ENCODE measurements around the gene MPZL1. TPM values are rescaled to one million over a fixed set of nuclear protein-coding genes. Genes with fewer than 3 reads are reported as not detected.

The MPZL1 gene
- total and polyA plus RNA-seq, 2 of the 13 experiments (the other 11 are each of a cell fraction or from before 2014, with no cell fraction given): 38.0 to 68.7 TPM

- TF ChIP-seq ZUFSP (CRISPR knock-in tag; IDR thresholded peaks at IDR 0.05; ENCODE audit: borderline replicate concordance) (no peak), ZNF609 (CRISPR knock-in tag; IDR thresholded peaks at IDR 0.05; ENCODE audit: borderline replicate concordance) (peak; percentile 72; the same call in 1 of the 2 replicates), SIN3A (IDR thresholded peaks at IDR 0.05; ENCODE audit: borderline replicate concordance, low read depth, low read length) (no peak; the same call in 1 of the 2 replicates), ZNF772 (CRISPR knock-in tag; IDR thresholded peaks at IDR 0.05) (no peak), ZNF652 (CRISPR knock-in tag; IDR thresholded peaks at IDR 0.05; ENCODE audit: borderline replicate concordance, low read depth) (no peak), KMT2B (CRISPR knock-in tag; IDR thresholded peaks at IDR 0.05) (peak; percentile 95), HOXA7 (CRISPR knock-in tag; IDR thresholded peaks at IDR 0.05) (peak; percentile 40; the same call in 1 of the 2 replicates), ERF (CRISPR knock-in tag; IDR thresholded peaks at IDR 0.05) (peak; percentile 86), STAT5B (CRISPR knock-in tag; IDR thresholded peaks at IDR 0.05) (peak; percentile 88), SP1 (IDR thresholded peaks at IDR 0.05) (no peak), SP1 (CRISPR knock-in tag; IDR thresholded peaks at IDR 0.05) (no peak; the same call in 1 of the 2 replicates), FOXK2 (IDR thresholded peaks at IDR 0.05) (no peak)
- TF ChIP-seq, protein P1, sequence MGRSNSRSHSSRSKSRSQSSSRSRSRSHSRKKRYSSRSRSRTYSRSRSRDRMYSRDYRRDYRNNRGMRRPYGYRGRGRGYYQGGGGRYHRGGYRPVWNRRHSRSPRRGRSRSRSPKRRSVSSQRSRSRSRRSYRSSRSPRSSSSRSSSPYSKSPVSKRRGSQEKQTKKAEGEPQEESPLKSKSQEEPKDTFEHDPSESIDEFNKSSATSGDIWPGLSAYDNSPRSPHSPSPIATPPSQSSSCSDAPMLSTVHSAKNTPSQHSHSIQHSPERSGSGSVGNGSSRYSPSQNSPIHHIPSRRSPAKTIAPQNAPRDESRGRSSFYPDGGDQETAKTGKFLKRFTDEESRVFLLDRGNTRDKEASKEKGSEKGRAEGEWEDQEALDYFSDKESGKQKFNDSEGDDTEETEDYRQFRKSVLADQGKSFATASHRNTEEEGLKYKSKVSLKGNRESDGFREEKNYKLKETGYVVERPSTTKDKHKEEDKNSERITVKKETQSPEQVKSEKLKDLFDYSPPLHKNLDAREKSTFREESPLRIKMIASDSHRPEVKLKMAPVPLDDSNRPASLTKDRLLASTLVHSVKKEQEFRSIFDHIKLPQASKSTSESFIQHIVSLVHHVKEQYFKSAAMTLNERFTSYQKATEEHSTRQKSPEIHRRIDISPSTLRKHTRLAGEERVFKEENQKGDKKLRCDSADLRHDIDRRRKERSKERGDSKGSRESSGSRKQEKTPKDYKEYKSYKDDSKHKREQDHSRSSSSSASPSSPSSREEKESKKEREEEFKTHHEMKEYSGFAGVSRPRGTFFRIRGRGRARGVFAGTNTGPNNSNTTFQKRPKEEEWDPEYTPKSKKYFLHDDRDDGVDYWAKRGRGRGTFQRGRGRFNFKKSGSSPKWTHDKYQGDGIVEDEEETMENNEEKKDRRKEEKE (IDR thresholded peaks at IDR 0.05): no peak
- TF ChIP-seq, protein P2, sequence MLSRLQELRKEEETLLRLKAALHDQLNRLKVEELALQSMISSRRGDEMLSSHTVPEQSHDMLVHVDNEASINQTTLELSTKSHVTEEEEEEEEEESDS (CRISPR knock-in tag; IDR thresholded peaks at IDR 0.05; ENCODE audit: borderline replicate concordance): 0 out of 2 replicates have a peak, but pooled peaks have one; percentile 73
- TF ChIP-seq, protein P3, sequence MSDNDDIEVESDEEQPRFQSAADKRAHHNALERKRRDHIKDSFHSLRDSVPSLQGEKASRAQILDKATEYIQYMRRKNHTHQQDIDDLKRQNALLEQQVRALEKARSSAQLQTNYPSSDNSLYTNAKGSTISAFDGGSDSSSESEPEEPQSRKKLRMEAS (IDR thresholded peaks at IDR 0.05): peak; percentile 88
- TF ChIP-seq, protein P4, sequence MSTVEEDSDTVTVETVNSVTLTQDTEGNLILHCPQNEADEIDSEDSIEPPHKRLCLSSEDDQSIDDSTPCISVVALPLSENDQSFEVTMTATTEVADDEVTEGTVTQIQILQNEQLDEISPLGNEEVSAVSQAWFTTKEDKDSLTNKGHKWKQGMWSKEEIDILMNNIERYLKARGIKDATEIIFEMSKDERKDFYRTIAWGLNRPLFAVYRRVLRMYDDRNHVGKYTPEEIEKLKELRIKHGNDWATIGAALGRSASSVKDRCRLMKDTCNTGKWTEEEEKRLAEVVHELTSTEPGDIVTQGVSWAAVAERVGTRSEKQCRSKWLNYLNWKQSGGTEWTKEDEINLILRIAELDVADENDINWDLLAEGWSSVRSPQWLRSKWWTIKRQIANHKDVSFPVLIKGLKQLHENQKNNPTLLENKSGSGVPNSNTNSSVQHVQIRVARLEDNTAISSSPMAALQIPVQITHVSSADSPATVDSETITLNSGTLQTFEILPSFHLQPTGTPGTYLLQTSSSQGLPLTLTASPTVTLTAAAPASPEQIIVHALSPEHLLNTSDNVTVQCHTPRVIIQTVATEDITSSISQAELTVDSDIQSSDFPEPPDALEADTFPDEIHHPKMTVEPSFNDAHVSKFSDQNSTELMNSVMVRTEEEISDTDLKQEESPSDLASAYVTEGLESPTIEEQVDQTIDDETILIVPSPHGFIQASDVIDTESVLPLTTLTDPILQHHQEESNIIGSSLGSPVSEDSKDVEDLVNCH (CRISPR knock-in tag; IDR thresholded peaks at IDR 0.05): no peak
These were observed 7.2 kb upstream of the MPZL1 start (continued) for GRCh38 chr1:167714439-167715156.
